NB4 (cell line): ENCODE data around the gene SLC7A6.

Experiments used
- CTCF ChIP-seq: IDR thresholded peaks from one replicate; pipeline ENCODE4 v1.5.1; 2012; ENCODE audit warnings: low read depth, low read length
- TF ChIP-seq, protein P1 (sequence below): IDR thresholded peaks from 2 replicates; pipeline ENCODE4 v1.6.1; 2011; ENCODE audit warnings: low read depth, low read length

DNA sequence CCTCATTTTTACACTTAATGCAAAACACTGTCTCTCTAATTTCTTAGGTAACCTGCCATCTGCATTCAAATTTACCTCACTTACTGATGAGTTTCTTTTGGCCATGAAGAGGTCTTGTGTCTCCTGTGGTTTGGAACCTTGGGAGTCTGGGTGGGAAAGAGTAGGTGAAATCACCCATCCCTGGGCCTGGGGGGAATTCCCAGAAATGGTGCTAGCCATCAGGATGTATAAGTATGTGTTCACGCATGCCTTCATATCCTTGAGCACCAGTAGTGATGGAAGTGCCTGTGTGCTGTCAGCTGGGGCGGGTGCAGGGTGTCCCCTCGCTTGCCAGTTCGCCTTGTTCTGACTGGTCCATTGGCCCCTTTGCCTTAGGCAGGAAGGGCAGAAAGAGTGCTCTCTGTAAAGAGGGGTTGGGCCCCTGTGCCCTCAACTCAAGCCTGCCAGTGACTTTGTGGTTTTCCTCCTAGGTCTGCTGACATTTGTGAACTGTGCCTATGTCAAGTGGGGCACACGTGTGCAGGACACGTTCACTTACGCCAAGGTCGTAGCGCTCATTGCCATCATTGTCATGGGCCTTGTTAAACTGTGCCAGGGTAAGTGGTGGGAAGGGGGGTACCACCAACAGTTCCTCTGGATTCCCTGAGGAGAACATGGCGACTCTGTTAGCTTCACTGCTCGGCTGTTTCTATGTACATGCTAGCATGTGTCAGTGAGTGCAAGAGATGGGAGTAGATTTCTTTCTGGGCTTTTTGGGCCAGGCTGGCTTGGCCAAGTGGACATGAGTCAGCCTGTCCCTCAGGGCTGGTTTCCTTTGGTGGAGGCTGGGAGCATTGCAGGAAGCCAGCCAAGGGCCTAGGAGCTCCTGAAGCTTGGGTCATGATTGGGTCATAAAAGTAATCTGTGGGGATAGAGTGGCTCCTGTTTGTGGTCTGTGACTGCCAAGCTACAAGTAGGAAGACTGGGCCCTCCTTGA lies 23.2 kb downstream of the SLC7A6 start:
- TF ChIP-seq CTCF = no peak
- TF ChIP-seq, protein P1, sequence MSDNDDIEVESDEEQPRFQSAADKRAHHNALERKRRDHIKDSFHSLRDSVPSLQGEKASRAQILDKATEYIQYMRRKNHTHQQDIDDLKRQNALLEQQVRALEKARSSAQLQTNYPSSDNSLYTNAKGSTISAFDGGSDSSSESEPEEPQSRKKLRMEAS = no peak
